Fibroblast of lung (primary cell): ENCODE data around the gene PCDHA10. TPM values are rescaled to one million over a fixed set of nuclear protein-coding genes. Genes with fewer than 3 reads are reported as not detected.
"Not testable (repeated sequence)": the region's sequence is repeated elsewhere in the genome, so short reads cannot be mapped to it uniquely, and the experiment has no call there.

Experiments
- DNase-seq, 2 donors: peaks; one replicate each; pipeline versions ENCODE4 v3.0.0 to v3.0.0-alpha.2; 2010; ENCODE audit warnings: low read depth in 2 of 2
- H2AFZ ChIP-seq: 2 replicates; pipeline ENCODE4 v1.5.1; 2012; ENCODE audit warnings: low read length, control low read depth, inconsistent platforms
- H3K27ac ChIP-seq: 2 replicates; pipeline ENCODE4 v1.5.1; 2011; ENCODE audit warnings: low read length, control low read depth; ENCODE audit not compliant: insufficient read depth
- H3K27me3 ChIP-seq: 2 replicates; pipeline ENCODE4 v1.5.1; 2011; ENCODE audit warnings: mild to moderate bottlenecking, low read length; ENCODE audit not compliant: control insufficient read depth, insufficient read depth
- H3K36me3 ChIP-seq: 2 replicates; pipeline ENCODE4 v1.5.1; 2011; ENCODE audit warnings: low read length; ENCODE audit not compliant: control insufficient read depth, insufficient read depth
- H3K4me1 ChIP-seq: 2 replicates; pipeline ENCODE4 v1.5.1; 2011; ENCODE audit warnings: low read length; ENCODE audit not compliant: control insufficient read depth, insufficient read depth; ENCODE audit errors: extremely low read depth
- H3K4me2 ChIP-seq: 2 replicates; pipeline ENCODE4 v1.5.1; 2011; ENCODE audit warnings: low read length, control low read depth; ENCODE audit not compliant: insufficient read depth; ENCODE audit errors: extremely low read depth
- H3K4me3 ChIP-seq, 4 experiments: fragments of 200-600 bp in 1 of 4; sonication (generic) in 1 of 4; replicated peaks in 1 of 4; 2 replicates each; pipeline ENCODE4 v1.5.1; 2011 to 2016; ENCODE audit warnings: low read length in 4 of 4, low read depth in 3 of 4, mild to moderate bottlenecking in 3 of 4, control low read depth in 2 of 4, inconsistent platforms in 1 of 4, mixed read lengths in 1 of 4; ENCODE audit not compliant: insufficient read depth in 1 of 4; ENCODE audit errors: control extremely low read depth in 1 of 4
- H3K79me2 ChIP-seq: 2 replicates; pipeline ENCODE4 v1.5.1; 2012; ENCODE audit warnings: mild to moderate bottlenecking, low read length, inconsistent platforms; ENCODE audit not compliant: control insufficient read depth, insufficient read depth
- H3K9ac ChIP-seq: 2 replicates; pipeline ENCODE4 v1.5.1; 2011; ENCODE audit warnings: mild to moderate bottlenecking, low read length, control low read depth; ENCODE audit not compliant: insufficient read depth
- H3K9me3 ChIP-seq: 2 replicates; pipeline ENCODE4 v1.5.1; 2012; ENCODE audit warnings: low read depth, low read length; ENCODE audit not compliant: control insufficient read depth, insufficient read depth
- H4K20me1 ChIP-seq: 2 replicates; pipeline ENCODE4 v1.5.1; 2011; ENCODE audit warnings: low read length; ENCODE audit not compliant: control insufficient read depth, insufficient read depth; ENCODE audit errors: extremely low read depth
- EZH2 ChIP-seq: IDR thresholded peaks from 2 replicates; pipeline ENCODE4 v1.5.1; 2012; ENCODE audit warnings: low read length, control low read depth, mild to moderate bottlenecking; ENCODE audit errors: missing control alignments
- polyA minus RNA-seq: library from RNA; depleted of rRNA, polyadenylated mRNA; stranded (reverse); fragments of >200 nt; gene quantifications from 2 replicates; pipeline ENCODE4 v1.2.3, GENCODE V29; 2011; ENCODE audit warnings: low replicate concordance
- polyA plus RNA-seq, 2 donors: library from polyadenylated mRNA; depleted of rRNA in 1 of 2; stranded (reverse) in 1 of 2; unstranded in 1 of 2; fragments of >200 nt; gene quantifications; 2 replicates each; pipeline ENCODE4 v1.2.1, GENCODE V29; 2011 to 2012; ENCODE audit warnings: missing spikeins in 1 of 2
- total RNA-seq: library from RNA; depleted of rRNA; stranded (reverse); fragments of >200 nt; gene quantifications from 2 replicates; pipeline ENCODE4 v1.2.1, GENCODE V29; 2014
- TF ChIP-seq, protein P1 (sequence below), 2 donors: IDR thresholded peaks in 1 of 2; conservative IDR thresholded peaks in 1 of 2; 1 replicate in 1 of 2; 2 replicates in 1 of 2; pipeline ENCODE4 v1.5.1; 2011 to 2012; ENCODE audit warnings: low read length in 2 of 2, control low read depth in 1 of 2, inconsistent platforms in 1 of 2, low read depth in 1 of 2, mild to moderate bottlenecking in 1 of 2

Gene PCDHA10
- total RNA-seq = 0.26 and 0.66 TPM in 2 replicates
- 0.09 and 2.0 TPM in 2 replicates for polyA plus RNA-seq
- 0.03 and 1.0 TPM in 2 replicates for polyA plus RNA-seq (2012)
- polyA minus RNA-seq = 0.11 and 0.51 TPM in 2 replicates

DNA sequence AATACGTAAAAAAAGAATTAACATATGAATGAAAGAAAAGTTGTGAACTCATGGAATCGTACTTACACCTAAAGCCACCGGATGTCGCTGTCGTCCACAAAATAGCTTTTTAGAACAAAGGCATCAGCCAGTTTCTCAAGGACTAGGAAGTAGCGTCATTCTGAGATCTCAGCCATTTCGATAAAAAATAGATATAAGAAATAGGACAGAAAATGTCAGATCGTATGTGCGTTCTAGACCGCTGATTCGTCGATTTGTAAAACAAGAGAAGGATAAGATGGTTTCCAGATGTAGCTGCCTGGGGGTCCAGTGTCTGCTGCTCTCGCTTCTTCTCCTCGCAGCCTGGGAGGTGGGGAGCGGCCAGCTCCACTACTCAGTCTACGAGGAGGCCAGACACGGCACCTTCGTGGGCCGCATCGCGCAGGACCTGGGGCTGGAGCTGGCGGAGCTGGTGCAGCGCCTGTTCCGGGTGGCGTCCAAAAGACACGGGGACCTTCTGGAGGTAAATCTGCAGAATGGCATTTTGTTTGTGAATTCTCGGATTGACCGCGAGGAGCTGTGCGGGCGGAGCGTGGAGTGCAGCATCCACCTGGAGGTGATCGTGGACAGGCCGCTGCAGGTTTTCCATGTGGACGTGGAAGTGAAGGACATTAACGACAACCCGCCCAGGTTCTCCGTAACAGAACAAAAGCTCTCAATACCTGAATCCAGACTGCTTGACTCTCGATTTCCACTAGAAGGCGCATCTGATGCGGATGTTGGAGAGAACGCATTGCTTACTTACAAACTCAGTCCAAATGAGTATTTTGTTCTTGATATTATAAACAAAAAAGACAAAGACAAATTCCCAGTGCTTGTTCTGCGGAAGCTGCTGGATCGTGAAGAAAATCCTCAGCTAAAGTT lies at the start of gene PCDHA10:
TSS of gene PCDHA10 (plus strand) at position 126 of the 903 bp plus-strand sequence. CDS start at position 278, 152 bp downstream.
- Histone ChIP-seq H3K4me1 (no peaks in the 10 kb centered on the region), H3K27ac (no peak within 1 kb of the TSS), H3K79me2 (no peaks in the 10 kb centered on the region), H3K4me3 (peak within 1 kb of the TSS in 1 of 4 experiments; percentile 30), H3K27me3 (no peaks in the 10 kb centered on the region), H3K36me3 (no peaks in the 10 kb centered on the region), H3K9ac (no peak within 1 kb of the TSS), H4K20me1 (no peaks in the 10 kb centered on the region), H3K9me3 (no peaks in the 10 kb centered on the region), H3K4me2 (no peak within 1 kb of the TSS), H2AFZ (peak within 1 kb of the TSS; percentile 30)
- DNase-seq = peak in 1 of 2 donors; percentile 2
- TF ChIP-seq, protein P1, sequence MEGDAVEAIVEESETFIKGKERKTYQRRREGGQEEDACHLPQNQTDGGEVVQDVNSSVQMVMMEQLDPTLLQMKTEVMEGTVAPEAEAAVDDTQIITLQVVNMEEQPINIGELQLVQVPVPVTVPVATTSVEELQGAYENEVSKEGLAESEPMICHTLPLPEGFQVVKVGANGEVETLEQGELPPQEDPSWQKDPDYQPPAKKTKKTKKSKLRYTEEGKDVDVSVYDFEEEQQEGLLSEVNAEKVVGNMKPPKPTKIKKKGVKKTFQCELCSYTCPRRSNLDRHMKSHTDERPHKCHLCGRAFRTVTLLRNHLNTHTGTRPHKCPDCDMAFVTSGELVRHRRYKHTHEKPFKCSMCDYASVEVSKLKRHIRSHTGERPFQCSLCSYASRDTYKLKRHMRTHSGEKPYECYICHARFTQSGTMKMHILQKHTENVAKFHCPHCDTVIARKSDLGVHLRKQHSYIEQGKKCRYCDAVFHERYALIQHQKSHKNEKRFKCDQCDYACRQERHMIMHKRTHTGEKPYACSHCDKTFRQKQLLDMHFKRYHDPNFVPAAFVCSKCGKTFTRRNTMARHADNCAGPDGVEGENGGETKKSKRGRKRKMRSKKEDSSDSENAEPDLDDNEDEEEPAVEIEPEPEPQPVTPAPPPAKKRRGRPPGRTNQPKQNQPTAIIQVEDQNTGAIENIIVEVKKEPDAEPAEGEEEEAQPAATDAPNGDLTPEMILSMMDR (conservative IDR thresholded peaks at IDR 0.05 in 1 of 2, IDR thresholded peaks at IDR 0.05 in 1 of 2; ENCODE audit: low read depth in 1 of 2, low read length in 2 of 2) = no peak
- TF ChIP-seq EZH2 = no peak

DNA sequence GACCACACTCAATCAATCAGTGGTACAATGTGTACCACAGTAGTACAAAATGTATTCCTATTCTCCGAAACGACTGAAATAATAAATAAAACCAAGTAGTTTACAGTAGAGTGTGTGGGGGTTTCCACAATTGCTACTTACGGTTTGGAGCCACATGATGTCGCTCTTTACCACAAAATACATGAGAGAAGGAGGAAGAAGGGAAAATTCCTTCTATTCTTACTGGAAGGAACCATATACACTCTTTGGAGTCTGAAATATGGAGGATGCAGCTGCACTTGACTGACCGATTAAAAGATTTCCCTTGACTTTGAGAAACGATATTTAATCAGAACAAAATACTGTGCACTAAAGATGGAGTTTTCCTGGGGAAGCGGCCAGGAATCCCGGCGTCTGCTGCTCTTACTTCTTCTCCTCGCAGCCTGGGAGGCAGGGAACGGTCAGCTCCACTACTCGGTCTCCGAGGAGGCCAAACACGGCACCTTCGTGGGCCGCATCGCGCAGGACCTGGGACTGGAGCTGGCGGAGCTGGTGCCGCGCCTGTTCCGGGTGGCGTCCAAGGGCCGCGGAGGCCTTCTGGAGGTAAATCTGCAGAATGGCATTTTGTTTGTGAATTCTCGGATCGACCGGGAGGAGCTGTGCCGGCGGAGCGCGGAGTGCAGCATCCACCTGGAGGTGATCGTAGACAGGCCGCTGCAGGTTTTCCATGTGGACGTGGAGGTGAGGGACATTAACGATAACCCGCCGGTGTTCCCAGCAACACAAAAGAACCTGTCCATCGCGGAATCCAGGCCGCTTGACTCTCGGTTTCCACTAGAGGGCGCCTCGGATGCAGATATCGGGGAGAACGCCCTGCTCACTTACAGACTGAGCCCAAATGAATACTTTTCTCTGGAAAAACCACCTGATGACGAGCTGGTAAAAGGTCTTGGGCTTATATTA lies 48.6 kb upstream of the PCDHA10 start, which contains the start of gene PCDHA4:
TSS of gene PCDHA4 (plus strand) at position 235 of the 942 bp plus-strand sequence.
- H3K4me1 ChIP-seq = no peaks in the 10 kb centered on the region
- H3K27ac ChIP-seq = no peak within 1 kb of the TSS
- no peaks in the 10 kb centered on the region for H4K20me1 ChIP-seq
- H3K27me3 ChIP-seq = no peaks in the 10 kb centered on the region
- DNase-seq = no peak
- H3K79me2 ChIP-seq = no peaks in the 10 kb centered on the region
- H3K9me3 ChIP-seq = no peaks in the 10 kb centered on the region
- TF ChIP-seq, protein P1 (conservative IDR thresholded peaks at IDR 0.05 in 1 of 2, IDR thresholded peaks at IDR 0.05 in 1 of 2; ENCODE audit: low read depth in 1 of 2, low read length in 2 of 2) = peak; percentile 2 to 30
- TF ChIP-seq EZH2 = no peak
- peak within 1 kb of the TSS; percentile 20 for H2AFZ ChIP-seq
- H3K4me2 ChIP-seq = peak within 1 kb of the TSS; percentile 44
- no peaks in the 10 kb centered on the region for H3K36me3 ChIP-seq
- H3K4me3 ChIP-seq = peak within 1 kb of the TSS in 1 of 4 experiments; percentile 44
- H3K9ac ChIP-seq = no peak within 1 kb of the TSS

- not testable (repeated sequence) for H2AFZ ChIP-seq, H3K9me3 ChIP-seq, H3K36me3 ChIP-seq, H3K4me2 ChIP-seq, H4K20me1 ChIP-seq, H3K27me3 ChIP-seq, H3K4me3 ChIP-seq, DNase-seq, H3K4me1 ChIP-seq, H3K9ac ChIP-seq, H3K27ac ChIP-seq, H3K79me2 ChIP-seq
Observed at GRCh38 chr5:140808241-140808888, 47.3 kb upstream of the PCDHA10 start.
